Gastrocnemius medialis (tissue), 4 donors: Measurements from ENCODE around the gene CPLX1.

ENCODE experiments used
- CTCF ChIP-seq, 5 experiments: fragments of 450-650 bp in 3 of 5; fragments of 200-600 bp in 2 of 5; sonication (generic) in 2 of 5; IDR thresholded peaks in 4 of 5; conservative IDR thresholded peaks in 1 of 5; 1 replicate in 4 of 5; 2 replicates in 1 of 5; pipeline ENCODE4 v1.5.1; 2016 to 2019; ENCODE audit warnings: antibody characterized with exemption in 5 of 5, mild to moderate bottlenecking in 3 of 5, moderate library complexity in 3 of 5
- POLR2A ChIP-seq, 2 donors: fragments of 450-650 bp; IDR thresholded peaks; one replicate each; pipeline ENCODE4 v1.6.1; 2017; ENCODE audit warnings: antibody characterized with exemption in 2 of 2, mild to moderate bottlenecking in 2 of 2, moderate library complexity in 2 of 2

DNA sequence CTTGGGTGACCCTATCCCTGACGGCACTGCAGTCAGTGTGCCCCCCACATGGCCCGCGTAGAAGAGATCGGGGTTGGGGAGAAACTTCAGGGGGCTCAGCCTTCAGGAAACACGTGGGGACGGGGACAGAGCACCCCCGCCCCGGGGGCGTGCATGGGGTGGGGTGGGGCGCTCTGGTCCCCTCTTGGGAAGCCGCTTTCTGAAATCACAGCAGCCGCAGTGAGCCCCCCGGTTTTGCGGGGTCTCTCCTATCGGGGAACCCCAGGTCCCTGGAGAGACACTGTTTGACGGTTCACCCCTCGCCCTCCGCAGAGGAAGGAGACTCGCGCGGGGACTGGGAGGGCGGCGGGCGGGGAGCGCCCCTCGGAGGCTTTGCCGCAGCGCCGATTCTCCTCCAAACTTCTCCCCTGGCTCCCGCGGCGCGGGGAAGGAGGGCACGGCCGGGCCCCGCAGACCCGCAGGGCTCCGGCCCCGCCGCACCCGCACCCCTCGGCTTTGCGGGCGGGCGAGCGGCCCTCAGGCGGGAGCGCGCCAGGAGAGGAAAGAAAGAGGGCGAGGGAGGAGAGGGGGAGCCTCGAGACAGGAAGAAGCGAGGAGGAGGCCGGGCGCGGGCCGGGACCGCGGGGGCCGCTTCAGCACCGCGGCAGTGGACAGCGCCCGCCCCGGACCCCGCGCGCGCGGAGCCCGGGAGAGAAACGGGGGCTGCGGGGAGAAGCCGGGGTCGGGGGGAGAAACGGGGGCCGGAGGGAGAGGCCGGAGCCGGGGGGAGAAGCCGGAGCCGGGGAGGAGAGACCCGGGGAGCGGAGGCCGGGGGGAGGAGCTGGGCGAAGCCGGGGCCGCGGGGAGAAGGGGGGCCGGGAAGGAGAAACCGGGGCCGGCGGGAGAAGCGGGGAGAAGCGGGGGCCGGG is 612 bp downstream of the CPLX1 start:
- TF ChIP-seq POLR2A (IDR thresholded peaks at IDR 0.05), result no peak
- no peak for TF ChIP-seq CTCF (IDR thresholded peaks at IDR 0.05 in 4 of 5, conservative IDR thresholded peaks at IDR 0.05 in 1 of 5)
